Kidney (tissue), 14 donors: ENCODE results near the gene PSORS1C2. TPM values are rescaled to one million over a fixed set of nuclear protein-coding genes. Genes with fewer than 3 reads are reported as not detected.

Source experiments
- DNase-seq, 5 donors: peaks; one replicate each; pipeline ENCODE4 v3.0.0-alpha.2; 2013 to 2020
- FAIRE-seq: peaks from 2 replicates; lab custom pipeline; 2012; peaks lifted over from hg19 to GRCh38; lab: Jason Lieb, UNC
- H3K27ac ChIP-seq, 2 donors: one replicate each; pipeline ENCODE4 v1.7.0; 2013; ENCODE audit warnings: low read depth in 2 of 2, low read length in 2 of 2, inconsistent platforms in 1 of 2
- H3K27me3 ChIP-seq: one replicate; pipeline ENCODE4 v1.7.1; 2013; ENCODE audit warnings: low read length, inconsistent platforms; ENCODE audit not compliant: control insufficient read depth, insufficient read depth
- H3K36me3 ChIP-seq, 3 donors: one replicate each; pipeline versions ENCODE4 v1.7.0 to v1.7.1; 2013; ENCODE audit warnings: low read length in 3 of 3, control low read depth in 1 of 3, inconsistent platforms in 1 of 3; ENCODE audit not compliant: insufficient read depth in 3 of 3, control insufficient read depth in 2 of 3
- H3K4me1 ChIP-seq, 3 donors: one replicate each; pipeline versions ENCODE4 v1.7.0 to v1.7.1; 2013; ENCODE audit warnings: low read length in 3 of 3, inconsistent platforms in 1 of 3, low read depth in 1 of 3; ENCODE audit not compliant: control insufficient read depth in 2 of 3, insufficient read depth in 2 of 3
- H3K4me3 ChIP-seq, 3 donors: one replicate each; pipeline versions ENCODE4 v1.7.0 to v1.8.1; 2013; ENCODE audit warnings: low read length in 3 of 3, control low read depth in 1 of 3, inconsistent platforms in 1 of 3
- H3K9ac ChIP-seq, 3 donors: one replicate each; pipeline versions ENCODE4 v1.7.0 to v1.7.1; 2013; ENCODE audit warnings: low read length in 3 of 3, control low read depth in 1 of 3, inconsistent platforms in 1 of 3
- H3K9me3 ChIP-seq, 3 donors: one replicate each; pipeline versions ENCODE4 v1.7.0 to v1.7.1; 2013; ENCODE audit warnings: low read length in 3 of 3, control low read depth in 1 of 3, inconsistent platforms in 1 of 3; ENCODE audit not compliant: control insufficient read depth in 2 of 3, insufficient read depth in 1 of 3
- CTCF ChIP-seq: IDR thresholded peaks from 3 replicates; pipeline ENCODE4 v1.5.1; 2012; ENCODE audit warnings: mild to moderate bottlenecking, moderate library complexity, borderline replicate concordance; ENCODE audit not compliant: insufficient read depth; ENCODE audit errors: extremely low read depth
- intact Hi-C: fragments of 100-400 bp; cut with DNase I; formaldehyde crosslinking; loops from one replicate; pipeline ENCODE4 v1.11.1; 2022
- polyA plus RNA-seq: library from polyadenylated mRNA; stranded (reverse); fragments of 350-450 nt; fragmentation: Illumina TruSeq; extraction: RNeasy Lipid Tissue Mini Kit (QIAGEN cat#74804); gene quantifications from one replicate; pipeline ENCODE4 v1.2.3, GENCODE V29; 2014; ENCODE audit warnings: low read depth, low replicate concordance; ENCODE audit not compliant: insufficient read depth
- total RNA-seq: library from RNA; stranded (reverse); fragmentation: NEBNext Ultra II Directional; extraction: Animal tissue kit (Norgen Biotek cat#: 25700); gene quantifications from one replicate; pipeline ENCODE4 v1.2.1, GENCODE V29; 2021
- donor health status: control.
- donor health status: control.
- donor health status: control.
- donor health status: control.
- donor health status: control.
- donor health status: DM: yes; HTN: yes; CAD: no.
- donor health status: Normal renal cell carcinoma (clear cell type).

PSORS1C2 gene
- total and polyA plus RNA-seq, 2 donors from 2014 or later, result not detected

GRCh38 chr6:31107052-31107451 lies 31.8 kb downstream of the PSORS1C2 start:
- intact Hi-C loops, result no loop called here
- no peak for FAIRE-seq

GRCh38 chr6:31103136-31103535 lies 35.7 kb downstream of the PSORS1C2 start:
- DNase-seq (no peak), FAIRE-seq (no peak)
- TF ChIP-seq CTCF, result no peak
- Histone ChIP-seq H3K27ac (no peak overlapping the region), H3K4me3 (no peak overlapping the region), H3K4me1 (no peaks in the 10 kb centered on the region), H3K27me3 (no peaks in the 10 kb centered on the region), H3K9ac (no peak overlapping the region), H3K36me3 (no peaks in the 10 kb centered on the region), H3K9me3 (no peaks in the 10 kb centered on the region)
- intact Hi-C loops, result no loop called here

More at GRCh38 chr6:31107052-31107451, 31.8 kb downstream of the PSORS1C2 start:
- no peaks in the 10 kb centered on the region for H3K27me3 ChIP-seq
- TF ChIP-seq CTCF, result no peak
- no peak overlapping the region for H3K27ac ChIP-seq
- no peak overlapping the region for H3K9ac ChIP-seq
- no peak for DNase-seq
- H3K36me3 ChIP-seq, result no peaks in the 10 kb centered on the region
- H3K9me3 ChIP-seq, result no peaks in the 10 kb centered on the region
- no peak overlapping the region for H3K4me3 ChIP-seq
- peaks cover 0 to 2% (median 0%) of the 10 kb centered on the region in 3 donors for H3K4me1 ChIP-seq

DNA sequence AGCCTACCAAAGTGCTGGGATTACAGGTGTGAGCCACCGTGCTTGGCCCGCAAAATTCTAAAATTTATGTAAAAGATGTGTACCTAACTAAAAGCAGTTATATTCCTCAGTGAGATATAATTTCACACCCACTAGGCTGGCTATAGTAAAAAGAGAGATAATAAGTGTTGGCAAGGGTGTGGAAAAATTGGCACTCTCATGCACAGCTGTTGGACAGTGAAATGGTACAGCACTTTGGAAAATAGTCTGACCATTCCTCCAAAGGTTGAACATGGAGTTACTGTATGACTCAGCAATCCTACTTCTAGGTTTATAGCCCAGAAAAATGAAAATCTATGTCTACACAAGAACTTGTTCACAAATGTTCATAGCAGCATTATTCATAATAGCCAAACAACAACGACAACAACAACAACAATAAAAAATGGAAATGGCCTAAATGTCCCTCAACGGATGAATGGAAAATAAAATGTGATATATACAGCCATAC lies 40.4 kb downstream of the PSORS1C2 start:
- intact Hi-C loops, result no loop called here
- H3K9ac ChIP-seq, result no peak overlapping the region
- FAIRE-seq (no peak), DNase-seq (no peak)
- no peak overlapping the region for H3K27ac ChIP-seq
- H3K4me1 ChIP-seq, result peaks cover 0 to 4% (median 0%) of the 10 kb centered on the region in 3 donors
- no peak overlapping the region for H3K4me3 ChIP-seq
- TF ChIP-seq CTCF, result no peak
- no peaks in the 10 kb centered on the region for H3K9me3 ChIP-seq
- no peaks in the 10 kb centered on the region for H3K36me3 ChIP-seq
- H3K27me3 ChIP-seq, result no peaks in the 10 kb centered on the region

GRCh38 chr6:31096656-31097055 lies 42.2 kb downstream of the PSORS1C2 start:
- DNase-seq, result no peak
- Histone ChIP-seq H3K9me3 (no peaks in the 10 kb centered on the region), H3K4me1 (peaks cover 0 to 4% (median 3%) of the 10 kb centered on the region in 3 donors), H3K4me3 (no peak overlapping the region), H3K27me3 (no peaks in the 10 kb centered on the region), H3K36me3 (no peaks in the 10 kb centered on the region), H3K9ac (no peak overlapping the region), H3K27ac (no peak overlapping the region)
- intact Hi-C loops, result no loop called here
- no peak for FAIRE-seq
- no peak for TF ChIP-seq CTCF
